Mucosa of descending colon (tissue), 3 donors: Measurements from ENCODE around the gene HOXC6. TPM values are rescaled to one million over a fixed set of nuclear protein-coding genes. Genes with fewer than 3 reads are reported as not detected.

ENCODE experiments used
- ATAC-seq: fragments of 200-7000 bp; cut with Tn5 transposase; one replicate; pipeline ENCODE4 v1.9.1; 2020; ENCODE audit warnings: mild to moderate bottlenecking, moderate library complexity
- DNase-seq, 3 donors: peaks; one replicate each; pipeline ENCODE4 v3.0.0-alpha.2; 2020
- H3K36me3 ChIP-seq: fragments of 200-600 bp; one replicate; pipeline ENCODE4 v1.8.0; 2021; ENCODE audit warnings: low read depth, mild to moderate bottlenecking
- H3K4me1 ChIP-seq: fragments of 200-600 bp; one replicate; pipeline ENCODE4 v1.8.0; 2021; ENCODE audit warnings: low read depth, mild to moderate bottlenecking
- H3K4me3 ChIP-seq: fragments of 200-600 bp; one replicate; pipeline ENCODE4 v1.8.0; 2021; ENCODE audit warnings: mild to moderate bottlenecking
- H3K9me3 ChIP-seq: fragments of 200-600 bp; one replicate; pipeline ENCODE4 v1.8.0; 2021; ENCODE audit warnings: mild to moderate bottlenecking
- CTCF ChIP-seq: fragments of 200-600 bp; IDR thresholded peaks from one replicate; pipeline ENCODE4 v1.8.0; 2022; ENCODE audit warnings: antibody characterized with exemption, mild to moderate bottlenecking
- intact Hi-C, 2 donors: fragments of 100-400 bp; cut with DNase I in 1 of 2; cut with micrococcal nuclease in 1 of 2; formaldehyde crosslinking; loops; one replicate each; pipeline versions ENCODE4 v1.11.0 to v1.11.1; 2022; cut with DNase I, micrococcal nuclease
- total RNA-seq, 3 donors: library from RNA; stranded (reverse); fragmentation: NEBNext Ultra II Directional in 2 of 3; extraction: Animal tissue kit (Norgen Biotek cat#: 25700) in 2 of 3; gene quantifications; one replicate each; pipeline versions ENCODE4 v1.2.1 to v1.2.4, GENCODE V29; 2021 to 2023
- donor health status: DM: no; HTN: no; CAD: no; lungs with moderate emphysema.
- donor health status: DM: no; HTN: no; CAD: no.
- donor health status: DM: no; HTN: yes; CAD: no.

Gene HOXC6
- total RNA-seq, 3 donors from 2014 or later, result 0.22 to 0.32 TPM; not detected in 1

DNA sequence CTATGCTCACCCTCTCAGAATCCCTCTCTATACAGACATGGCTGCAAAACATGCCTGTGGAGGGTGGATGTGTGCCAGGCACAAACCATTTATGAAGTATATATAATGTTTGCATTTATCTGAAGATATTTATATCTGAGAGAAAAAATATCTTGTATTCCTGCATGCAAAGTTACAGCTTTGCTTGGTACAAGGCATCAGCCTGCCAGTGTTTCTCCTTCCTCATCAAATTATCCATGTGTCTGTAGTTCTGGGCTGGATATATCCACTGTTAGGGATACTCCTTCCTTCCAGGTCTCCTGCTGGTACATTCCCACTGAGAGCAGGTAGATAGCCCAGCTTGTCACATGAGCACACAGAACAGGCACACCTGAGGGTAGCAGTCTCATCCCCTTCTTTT is 37.4 kb downstream of the HOXC6 start:
- no peaks in the 10 kb centered on the region for H3K36me3 ChIP-seq
- ATAC-seq, result no peak
- no peak overlapping the region for H3K4me3 ChIP-seq
- H3K9me3 ChIP-seq, result no peaks in the 10 kb centered on the region
- no peak for DNase-seq
- TF ChIP-seq CTCF, result no peak
- intact Hi-C loops, result no loop called here
- H3K4me1 ChIP-seq, result no peaks in the 10 kb centered on the region

DNA sequence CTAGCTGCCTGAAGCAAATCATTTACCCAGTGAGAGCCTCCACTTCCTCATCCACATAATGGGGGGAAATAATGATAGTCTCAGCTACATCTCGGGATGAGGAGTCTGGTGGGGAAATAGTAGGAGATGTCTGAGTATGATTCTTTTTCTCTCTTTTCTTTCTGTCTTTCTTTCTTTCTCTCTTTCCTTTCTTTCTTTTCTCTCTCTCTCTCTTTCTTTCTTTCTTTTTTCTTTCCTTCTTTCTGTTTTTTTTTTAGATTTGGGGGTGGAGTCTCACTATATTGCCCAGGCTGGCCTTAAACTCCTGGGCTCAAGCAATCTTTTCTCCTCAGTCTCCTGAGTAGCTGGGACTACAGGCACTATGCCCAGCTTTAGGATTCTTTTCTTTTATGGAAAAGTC is 38.2 kb downstream of the HOXC6 start:
- intact Hi-C loops, result no loop called here
- no peaks in the 10 kb centered on the region for H3K4me1 ChIP-seq
- no peak for ATAC-seq
- no peak for TF ChIP-seq CTCF
- DNase-seq, result no peak
- H3K36me3 ChIP-seq, result no peaks in the 10 kb centered on the region
- H3K9me3 ChIP-seq, result no peaks in the 10 kb centered on the region
- H3K4me3 ChIP-seq, result no peak overlapping the region

DNA sequence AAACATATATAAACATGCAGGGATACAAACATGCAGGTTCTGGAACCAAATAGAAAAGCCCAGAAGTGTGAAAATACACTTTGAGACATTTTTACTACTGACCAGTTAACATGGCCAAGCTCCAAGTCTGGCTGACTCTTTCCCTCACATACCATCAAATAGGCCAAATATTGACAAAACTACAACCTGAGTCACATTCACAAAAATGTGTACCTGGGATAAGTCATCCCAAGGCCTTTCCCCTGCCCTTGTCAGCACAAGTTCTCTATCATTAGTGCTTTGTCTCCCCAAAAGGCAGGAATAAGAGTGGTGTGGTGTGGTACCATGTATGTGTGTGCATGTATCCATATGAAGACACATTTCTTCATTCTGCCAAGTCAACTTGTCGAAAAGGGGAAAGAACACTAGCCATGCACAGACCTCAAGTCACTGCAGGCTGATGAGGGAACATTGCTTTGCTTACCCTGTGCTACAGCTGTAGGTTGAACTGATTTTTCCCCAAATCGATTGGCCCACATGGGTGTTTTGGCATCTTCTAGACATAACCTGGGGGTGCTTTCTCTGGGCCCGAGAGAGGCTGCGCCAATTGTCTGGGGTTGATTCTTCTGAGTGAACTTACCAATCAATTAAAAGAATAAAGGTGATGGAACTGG is 40.3 kb downstream of the HOXC6 start:
- ATAC-seq (no peak), DNase-seq (no peak)
- intact Hi-C loops, result no loop called here
- TF ChIP-seq CTCF, result no peak
- H3K9me3 ChIP-seq, result no peaks in the 10 kb centered on the region
- no peaks in the 10 kb centered on the region for H3K4me1 ChIP-seq
- H3K4me3 ChIP-seq, result no peak overlapping the region
- no peaks in the 10 kb centered on the region for H3K36me3 ChIP-seq

DNA sequence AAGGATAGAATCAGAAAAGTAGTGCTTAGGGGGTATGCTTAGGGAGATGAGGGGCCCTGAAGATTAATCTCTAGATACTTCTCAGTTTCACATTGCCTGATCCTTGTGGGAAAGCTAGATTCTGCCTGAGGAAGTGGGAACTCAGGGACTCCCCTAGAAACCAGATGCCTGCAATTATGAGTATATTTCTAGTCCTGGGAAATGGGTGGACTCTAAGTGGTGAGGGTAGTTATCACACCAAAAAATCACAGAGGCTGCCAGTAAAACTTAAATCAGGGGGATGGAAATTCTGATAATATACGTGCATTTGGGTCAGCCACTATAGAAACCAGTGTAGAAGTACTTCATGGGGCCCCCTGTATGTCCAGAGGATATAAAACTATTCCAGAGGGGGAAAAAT is 43.7 kb downstream of the HOXC6 start:
- no peak for TF ChIP-seq CTCF
- Histone ChIP-seq H3K4me1 (no peaks in the 10 kb centered on the region), H3K9me3 (no peaks in the 10 kb centered on the region), H3K4me3 (no peak overlapping the region), H3K36me3 (no peaks in the 10 kb centered on the region)
- intact Hi-C loops, result no loop called here
- ATAC-seq (no peak), DNase-seq (no peak)

DNA sequence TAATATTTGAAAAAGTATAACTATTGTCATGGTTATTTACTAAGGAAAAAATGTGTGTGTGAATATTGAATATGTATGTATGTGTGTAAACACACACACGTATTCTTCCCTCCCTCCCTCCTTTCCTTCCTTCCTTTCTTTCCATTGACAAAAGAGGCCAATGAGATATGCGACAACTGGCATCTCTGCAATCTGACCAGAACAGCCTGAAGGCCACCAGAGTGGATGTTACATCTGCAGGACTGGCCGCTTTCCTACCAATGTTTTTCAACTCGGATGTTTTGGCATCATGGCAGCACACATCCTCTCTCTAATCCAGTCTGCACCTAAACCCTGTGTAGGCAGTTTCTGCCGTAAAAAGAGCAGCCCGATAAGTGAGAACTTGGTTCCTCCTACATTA is 46.1 kb downstream of the HOXC6 start:
- H3K9me3 ChIP-seq, result no peaks in the 10 kb centered on the region
- intact Hi-C loops, result no loop called here
- TF ChIP-seq CTCF, result no peak
- H3K4me1 ChIP-seq, result no peaks in the 10 kb centered on the region
- DNase-seq (no peak), ATAC-seq (no peak)
- H3K4me3 ChIP-seq, result no peak overlapping the region
- H3K36me3 ChIP-seq, result no peaks in the 10 kb centered on the region

DNA sequence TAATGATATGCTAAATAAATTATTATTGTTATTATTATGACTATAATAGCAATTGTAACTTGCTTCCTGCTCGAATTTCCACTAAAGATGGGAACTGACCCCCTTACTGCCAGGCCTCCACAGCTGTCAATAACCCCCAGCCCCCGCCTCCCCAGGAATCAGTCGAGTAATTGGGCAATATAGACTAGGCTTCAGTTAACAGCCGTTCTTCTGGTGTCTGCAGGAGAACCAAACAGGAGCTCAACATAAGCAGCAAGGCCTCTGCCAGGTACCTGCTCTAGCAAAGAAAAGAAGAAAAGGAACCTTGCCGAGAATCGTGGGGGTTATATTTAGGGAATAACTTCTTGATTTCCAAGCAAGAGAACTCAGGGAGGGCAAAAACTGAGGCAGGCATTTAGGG is 47.2 kb downstream of the HOXC6 start:
- intact Hi-C loops, result no loop called here
- no peaks in the 10 kb centered on the region for H3K4me1 ChIP-seq
- no peak for ATAC-seq
- TF ChIP-seq CTCF, result no peak
- DNase-seq, result no peak
- H3K36me3 ChIP-seq, result no peaks in the 10 kb centered on the region
- no peak overlapping the region for H3K4me3 ChIP-seq
- H3K9me3 ChIP-seq, result no peaks in the 10 kb centered on the region
